HG03135 (cell line): ENCODE data around the gene DEFB118.
"Not testable (repeated sequence)": the region's sequence is repeated elsewhere in the genome, so short reads cannot be mapped to it uniquely, and the experiment has no call there.

Source experiments
- ATAC-seq: cut with Tn5 transposase; IDR thresholded peaks from one replicate; pipeline ENCODE4 v1.9.1; 2021; ENCODE audit warnings: mild to moderate bottlenecking, moderate library complexity; ENCODE audit not compliant: unreplicated experiment

Gene DEFB118

GRCh38 chr20:31368301-31368700, at the start of gene DEFB118:
Gene DEFB118 (plus strand): TSS chr20:31368601. CDS start chr20:31368651, 50 bp downstream.
- no peak for ATAC-seq

- no peak for ATAC-seq
These were observed 45.9 kb upstream of the DEFB118 start for GRCh38 chr20:31322504-31322903.

GRCh38 chr20:31330893-31331292, 37.5 kb upstream of the DEFB118 start:
- no peak for ATAC-seq

GRCh38 chr20:31341470-31341869, 26.9 kb upstream of the DEFB118 start:
- ATAC-seq: no peak

GRCh38 chr20:31355981-31356380, 12.4 kb upstream of the DEFB118 start:
- no peak for ATAC-seq

- ATAC-seq: no peak
These were observed 5.1 kb upstream of the DEFB118 start for GRCh38 chr20:31363295-31363694.

GRCh38 chr20:31364272-31364671, 4.1 kb upstream of the DEFB118 start:
- not testable (repeated sequence) for ATAC-seq

GRCh38 chr20:31374346-31374745, 5.9 kb downstream of the DEFB118 start:
- no peak for ATAC-seq

GRCh38 chr20:31390490-31390889, 22.1 kb downstream of the DEFB118 start, which contains the start of gene DEFB119:
Gene DEFB119 (minus strand): TSS chr20:31390590. CDS start chr20:31390483, 107 bp downstream.
- ATAC-seq: no peak

GRCh38 chr20:31392836-31393235, 24.4 kb downstream of the DEFB118 start:
- no peak for ATAC-seq

- ATAC-seq: no peak
These were observed 26.5 kb downstream of the DEFB118 start for GRCh38 chr20:31394900-31395299.

GRCh38 chr20:31403886-31404285, 35.5 kb downstream of the DEFB118 start:
- no peak for ATAC-seq

- ATAC-seq: no peak
These were observed 37.7 kb downstream of the DEFB118 start, which contains the start of gene DEFB121 for GRCh38 chr20:31406115-31406514. Gene DEFB121 (minus strand): TSS chr20:31406215. CDS start chr20:31406152, 63 bp downstream.

GRCh38 chr20:31410011-31410410, 41.6 kb downstream of the DEFB118 start:
- no peak for ATAC-seq

- no peak for ATAC-seq
These were observed 46.0 kb downstream of the DEFB118 start for GRCh38 chr20:31414381-31414780.

- no peak for ATAC-seq
These were observed 47.3 kb downstream of the DEFB118 start for GRCh38 chr20:31415653-31416052.

- no peak for ATAC-seq
These were observed 49.9 kb downstream of the DEFB118 start for GRCh38 chr20:31418307-31418706.
